Keratinocyte (primary cell): ENCODE results near the gene ZCCHC24.

Experiments
- EZH2 ChIP-seq: IDR thresholded peaks from one replicate; pipeline ENCODE4 v1.6.1; 2012; ENCODE audit warnings: inconsistent platforms, mild to moderate bottlenecking, low read length, moderate library complexity
- TF ChIP-seq, protein P1 (sequence below), 3 experiments: IDR thresholded peaks in 1 of 3; conservative IDR thresholded peaks in 1 of 3; optimal IDR thresholded peaks in 1 of 3; 2 replicates in 2 of 3; 3 replicates in 1 of 3; pipeline versions ENCODE3 to v1.5.1; 2011; ENCODE audit warnings: low read length in 3 of 3, mild to moderate bottlenecking in 3 of 3, moderate library complexity in 2 of 3, control low read depth in 1 of 3, inconsistent platforms in 1 of 3; ENCODE audit not compliant: insufficient read depth in 2 of 3; ENCODE audit errors: extremely low read depth in 1 of 3

DNA sequence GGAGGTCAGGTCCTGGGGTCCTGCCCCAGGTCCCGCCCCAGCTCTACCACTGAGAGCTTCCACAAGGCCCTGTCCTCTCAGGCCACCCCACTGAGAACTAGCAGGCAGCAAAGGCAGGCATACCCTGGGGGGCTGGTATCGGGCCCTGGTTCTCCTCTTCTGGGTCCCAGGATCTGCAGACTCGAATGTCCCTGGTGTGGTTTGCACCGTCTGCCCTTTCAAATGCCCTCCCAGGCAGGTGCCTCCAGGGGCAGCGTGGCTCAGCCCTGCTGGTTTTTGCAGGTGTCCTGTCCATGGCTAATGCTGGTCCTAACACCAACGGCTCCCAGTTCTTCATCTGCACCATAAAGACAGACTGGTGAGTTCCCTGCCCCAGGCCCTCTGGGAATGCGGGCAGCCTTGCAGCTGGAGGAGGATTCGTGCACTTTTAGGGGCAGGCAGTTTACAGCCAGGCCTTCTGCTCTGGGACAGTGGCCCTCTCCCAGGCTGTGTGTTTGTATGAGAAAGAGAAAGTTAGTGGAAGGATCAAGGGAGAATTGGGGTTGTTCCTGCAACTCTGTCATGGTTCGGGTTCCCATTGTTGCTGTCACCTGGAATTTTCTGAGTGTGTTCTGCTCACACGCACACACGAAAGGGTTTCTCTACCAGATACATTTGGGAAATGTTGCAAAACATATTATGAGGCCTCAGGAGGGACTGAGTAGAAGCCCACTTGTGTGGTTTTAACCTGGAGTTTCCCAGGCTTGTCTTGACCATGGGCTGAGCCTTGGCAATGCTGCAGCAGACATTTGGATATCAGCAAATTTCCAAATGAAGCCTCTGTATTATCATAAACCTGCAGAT lies 93.2 kb downstream of the ZCCHC24 start:
- TF ChIP-seq, protein P1, sequence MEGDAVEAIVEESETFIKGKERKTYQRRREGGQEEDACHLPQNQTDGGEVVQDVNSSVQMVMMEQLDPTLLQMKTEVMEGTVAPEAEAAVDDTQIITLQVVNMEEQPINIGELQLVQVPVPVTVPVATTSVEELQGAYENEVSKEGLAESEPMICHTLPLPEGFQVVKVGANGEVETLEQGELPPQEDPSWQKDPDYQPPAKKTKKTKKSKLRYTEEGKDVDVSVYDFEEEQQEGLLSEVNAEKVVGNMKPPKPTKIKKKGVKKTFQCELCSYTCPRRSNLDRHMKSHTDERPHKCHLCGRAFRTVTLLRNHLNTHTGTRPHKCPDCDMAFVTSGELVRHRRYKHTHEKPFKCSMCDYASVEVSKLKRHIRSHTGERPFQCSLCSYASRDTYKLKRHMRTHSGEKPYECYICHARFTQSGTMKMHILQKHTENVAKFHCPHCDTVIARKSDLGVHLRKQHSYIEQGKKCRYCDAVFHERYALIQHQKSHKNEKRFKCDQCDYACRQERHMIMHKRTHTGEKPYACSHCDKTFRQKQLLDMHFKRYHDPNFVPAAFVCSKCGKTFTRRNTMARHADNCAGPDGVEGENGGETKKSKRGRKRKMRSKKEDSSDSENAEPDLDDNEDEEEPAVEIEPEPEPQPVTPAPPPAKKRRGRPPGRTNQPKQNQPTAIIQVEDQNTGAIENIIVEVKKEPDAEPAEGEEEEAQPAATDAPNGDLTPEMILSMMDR (optimal IDR thresholded peaks at IDR 0.05 in 1 of 3, IDR thresholded peaks at IDR 0.05 in 1 of 3, conservative IDR thresholded peaks at IDR 0.05 in 1 of 3; ENCODE audit: extremely low read depth in 1 of 3, insufficient read depth in 2 of 3, low read length in 3 of 3): no peak
- TF ChIP-seq EZH2: no peak
